Prostate gland (tissue), 2 donors: ENCODE data around the gene IER3IP1.

Experiments used
- POLR2A ChIP-seq: fragments of 450-650 bp; IDR thresholded peaks from one replicate; pipeline ENCODE4 v1.6.1; 2016; ENCODE audit warnings: antibody characterized with exemption, mild to moderate bottlenecking
- POLR2AphosphoS5 ChIP-seq: sonication (generic); formaldehyde crosslinking; IDR thresholded peaks from one replicate; pipeline ENCODE4 v1.6.1; 2017; ENCODE audit warnings: antibody characterized with exemption
- TF ChIP-seq, protein P1 (sequence below), 4 experiments: fragments of 200-600 bp in 2 of 4; fragments of 450-650 bp in 2 of 4; sonication (generic) in 2 of 4; IDR thresholded peaks; 1 replicate in 3 of 4; 2 replicates in 1 of 4; pipeline ENCODE4 v1.5.1; 2016 to 2019; ENCODE audit warnings: antibody characterized with exemption in 4 of 4, mild to moderate bottlenecking in 2 of 4, moderate library complexity in 2 of 4

DNA sequence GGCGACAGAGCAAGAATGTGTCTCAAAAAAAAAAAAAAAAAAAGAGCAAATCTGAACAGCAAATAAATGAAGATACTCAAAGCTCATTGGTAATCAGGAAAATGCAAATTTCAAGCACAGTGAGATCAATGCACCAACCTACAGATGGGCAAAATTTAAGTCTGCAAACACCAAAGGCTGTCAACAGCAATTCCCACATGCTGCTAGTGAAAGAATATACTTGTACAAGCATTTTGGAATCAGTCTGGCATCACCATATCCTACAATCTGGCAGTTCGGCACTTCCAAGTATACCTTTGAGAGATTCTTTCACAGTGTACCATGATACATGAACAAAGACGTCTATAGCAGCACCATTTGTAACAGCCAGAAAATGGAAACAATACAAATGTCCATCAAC lies 30.0 kb downstream of the IER3IP1 start:
- TF ChIP-seq, protein P1, sequence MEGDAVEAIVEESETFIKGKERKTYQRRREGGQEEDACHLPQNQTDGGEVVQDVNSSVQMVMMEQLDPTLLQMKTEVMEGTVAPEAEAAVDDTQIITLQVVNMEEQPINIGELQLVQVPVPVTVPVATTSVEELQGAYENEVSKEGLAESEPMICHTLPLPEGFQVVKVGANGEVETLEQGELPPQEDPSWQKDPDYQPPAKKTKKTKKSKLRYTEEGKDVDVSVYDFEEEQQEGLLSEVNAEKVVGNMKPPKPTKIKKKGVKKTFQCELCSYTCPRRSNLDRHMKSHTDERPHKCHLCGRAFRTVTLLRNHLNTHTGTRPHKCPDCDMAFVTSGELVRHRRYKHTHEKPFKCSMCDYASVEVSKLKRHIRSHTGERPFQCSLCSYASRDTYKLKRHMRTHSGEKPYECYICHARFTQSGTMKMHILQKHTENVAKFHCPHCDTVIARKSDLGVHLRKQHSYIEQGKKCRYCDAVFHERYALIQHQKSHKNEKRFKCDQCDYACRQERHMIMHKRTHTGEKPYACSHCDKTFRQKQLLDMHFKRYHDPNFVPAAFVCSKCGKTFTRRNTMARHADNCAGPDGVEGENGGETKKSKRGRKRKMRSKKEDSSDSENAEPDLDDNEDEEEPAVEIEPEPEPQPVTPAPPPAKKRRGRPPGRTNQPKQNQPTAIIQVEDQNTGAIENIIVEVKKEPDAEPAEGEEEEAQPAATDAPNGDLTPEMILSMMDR (IDR thresholded peaks at IDR 0.05), result no peak
- TF ChIP-seq POLR2A (no peak), POLR2AphosphoS5 (no peak)
